Duodenal mucosa (tissue), 2 donors: Measurements from ENCODE around the gene GBE1.
"Not testable (repeated sequence)": the region's sequence is repeated elsewhere in the genome, so short reads cannot be mapped to it uniquely, and the experiment has no call there.

Source experiments
- H3K27ac ChIP-seq: one replicate; pipeline ENCODE4 v1.7.0; 2013; ENCODE audit warnings: low read depth, low read length
- H3K27me3 ChIP-seq, 2 donors: one replicate each; pipeline ENCODE4 v1.7.0; 2013; ENCODE audit warnings: low read length in 2 of 2, control low read depth in 1 of 2; ENCODE audit not compliant: insufficient read depth in 2 of 2, control insufficient read depth in 1 of 2
- H3K36me3 ChIP-seq, 2 donors: one replicate each; pipeline ENCODE4 v1.7.0; 2013; ENCODE audit warnings: low read length in 2 of 2, control low read depth in 1 of 2; ENCODE audit not compliant: insufficient read depth in 2 of 2, control insufficient read depth in 1 of 2
- H3K4me1 ChIP-seq, 2 donors: one replicate each; pipeline ENCODE4 v1.7.0; 2013; ENCODE audit warnings: low read length in 2 of 2, control low read depth in 1 of 2; ENCODE audit not compliant: insufficient read depth in 2 of 2, control insufficient read depth in 1 of 2
- H3K4me3 ChIP-seq, 2 donors: one replicate each; pipeline ENCODE4 v1.7.0; 2013; ENCODE audit warnings: low read length in 2 of 2, low read depth in 1 of 2
- H3K9ac ChIP-seq, 2 donors: one replicate each; pipeline ENCODE4 v1.7.0; 2013; ENCODE audit warnings: low read length in 2 of 2, low read depth in 1 of 2
- H3K9me3 ChIP-seq, 2 donors: one replicate each; pipeline ENCODE4 v1.7.0; 2013; ENCODE audit warnings: low read length in 2 of 2, control low read depth in 1 of 2; ENCODE audit not compliant: control insufficient read depth in 1 of 2

Gene GBE1

DNA sequence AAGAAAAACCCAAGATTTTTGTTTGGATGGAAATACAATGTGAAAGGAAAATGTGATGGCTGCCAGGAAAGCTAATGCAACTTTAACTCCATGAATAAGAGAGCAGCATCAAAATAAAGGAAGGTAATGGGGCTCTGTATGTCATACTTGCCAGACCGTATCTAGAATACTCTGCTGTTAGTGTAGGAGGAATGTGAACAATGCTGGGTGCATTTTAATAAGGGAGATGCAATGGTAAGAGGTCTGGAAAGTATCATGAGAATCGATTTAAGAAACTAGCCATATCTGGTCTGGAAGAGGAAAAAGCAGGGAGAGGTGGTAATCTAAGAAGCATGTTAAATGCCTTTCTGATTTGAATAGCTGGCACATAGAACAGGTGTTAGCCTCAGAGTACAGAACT, 239.6 kb downstream of the GBE1 start:
- no peak overlapping the region for H3K4me3 ChIP-seq
- H3K9me3 ChIP-seq = no peaks in the 10 kb centered on the region
- H3K9ac ChIP-seq = no peak overlapping the region
- no peak overlapping the region for H3K27ac ChIP-seq
- H3K4me1 ChIP-seq = no peaks in the 10 kb centered on the region
- no peaks in the 10 kb centered on the region for H3K27me3 ChIP-seq
- H3K36me3 ChIP-seq = no peaks in the 10 kb centered on the region

DNA sequence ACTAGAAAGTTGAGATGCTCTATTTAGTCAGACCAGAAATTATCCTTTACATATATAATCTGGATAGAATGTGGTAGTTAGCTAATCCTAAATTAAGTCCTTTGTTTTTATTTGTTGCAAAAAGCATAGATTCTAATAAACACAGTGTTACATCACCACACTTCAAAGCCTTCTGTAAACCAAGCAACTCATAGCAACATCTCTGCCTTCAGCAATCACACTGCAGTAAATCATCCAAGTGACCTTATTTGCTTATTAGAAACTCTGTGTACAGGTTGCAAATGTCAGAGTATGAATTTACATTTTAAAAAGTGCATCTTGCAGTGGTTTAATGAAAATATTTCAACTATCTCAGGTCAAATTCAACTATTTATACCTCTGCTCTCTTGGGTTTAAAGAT, 242.5 kb downstream of the GBE1 start:
- H3K27ac ChIP-seq = no peak overlapping the region
- no peaks in the 10 kb centered on the region for H3K27me3 ChIP-seq
- no peaks in the 10 kb centered on the region for H3K9me3 ChIP-seq
- no peak overlapping the region for H3K4me3 ChIP-seq
- H3K4me1 ChIP-seq = no peaks in the 10 kb centered on the region
- no peak overlapping the region for H3K9ac ChIP-seq
- H3K36me3 ChIP-seq = no peaks in the 10 kb centered on the region

DNA sequence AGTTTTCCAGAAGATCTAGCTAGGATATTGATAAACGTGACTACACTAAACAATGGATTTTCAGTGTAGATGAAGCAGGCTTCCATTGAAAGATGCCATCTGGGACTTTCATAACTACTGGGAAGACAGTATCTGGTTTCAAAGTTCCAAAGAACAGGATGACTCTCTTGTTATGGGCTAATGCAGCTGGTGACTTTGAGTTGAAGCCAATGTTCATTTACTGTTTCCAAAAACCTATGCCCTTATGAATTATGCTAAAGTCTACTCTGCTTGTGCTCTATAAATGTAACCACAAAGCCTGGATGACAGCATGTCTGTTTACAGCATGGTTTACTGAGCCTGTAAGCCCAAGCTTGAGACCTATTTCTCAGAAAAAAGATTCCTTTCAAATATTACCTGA, 245.4 kb downstream of the GBE1 start:
- no peak overlapping the region for H3K9ac ChIP-seq
- no peaks in the 10 kb centered on the region for H3K36me3 ChIP-seq
- no peaks in the 10 kb centered on the region for H3K4me1 ChIP-seq
- no peak overlapping the region for H3K27ac ChIP-seq
- H3K4me3 ChIP-seq = no peak overlapping the region
- no peaks in the 10 kb centered on the region for H3K9me3 ChIP-seq
- H3K27me3 ChIP-seq = no peaks in the 10 kb centered on the region

DNA sequence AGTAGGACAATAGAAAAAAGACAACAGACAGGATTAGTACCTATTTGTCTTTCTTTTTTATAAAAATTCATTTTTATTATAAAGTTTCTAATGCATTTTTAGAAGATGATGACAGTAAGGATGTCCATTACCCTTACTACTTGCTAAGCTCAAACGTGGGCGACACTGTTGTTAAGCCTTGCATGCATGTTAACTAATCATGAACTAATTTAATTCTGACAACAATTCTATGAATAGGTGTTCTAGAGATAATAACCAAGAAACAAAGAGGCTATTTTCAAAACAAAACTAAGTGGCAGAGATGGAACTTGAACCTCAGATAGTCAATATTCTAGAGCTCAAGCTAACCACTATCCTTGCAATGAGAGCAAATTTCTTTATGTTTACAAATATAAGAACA, 247.9 kb downstream of the GBE1 start:
- no peaks in the 10 kb centered on the region for H3K4me1 ChIP-seq
- H3K36me3 ChIP-seq = no peaks in the 10 kb centered on the region
- H3K27me3 ChIP-seq = no peaks in the 10 kb centered on the region
- no peak overlapping the region for H3K27ac ChIP-seq
- no peak overlapping the region for H3K4me3 ChIP-seq
- H3K9me3 ChIP-seq = no peaks in the 10 kb centered on the region
- H3K9ac ChIP-seq = no peak overlapping the region

DNA sequence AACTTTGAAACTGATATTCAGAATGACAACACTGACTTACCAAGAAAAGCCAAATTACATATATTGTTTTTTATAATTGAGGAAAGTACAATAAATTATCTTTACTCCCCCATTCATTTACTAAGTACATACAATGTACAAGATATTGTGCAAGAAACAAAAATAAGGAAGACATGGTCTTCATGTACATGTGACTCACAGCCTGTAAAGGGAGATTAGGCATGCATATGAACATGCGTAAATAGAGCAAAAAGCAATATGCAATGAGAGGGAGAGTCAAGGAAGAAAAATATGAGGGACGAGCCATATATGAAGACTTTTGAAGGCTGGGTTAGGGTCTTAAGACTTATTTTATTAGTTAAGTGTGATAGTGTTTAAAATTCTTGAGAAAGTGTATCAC, 258.4 kb downstream of the GBE1 start:
- Histone ChIP-seq H3K9me3 (no peaks in the 10 kb centered on the region), H3K4me3 (no peak overlapping the region), H3K27me3 (no peaks in the 10 kb centered on the region), H3K9ac (no peak overlapping the region), H3K4me1 (no peaks in the 10 kb centered on the region), H3K27ac (no peak overlapping the region), H3K36me3 (no peaks in the 10 kb centered on the region)

DNA sequence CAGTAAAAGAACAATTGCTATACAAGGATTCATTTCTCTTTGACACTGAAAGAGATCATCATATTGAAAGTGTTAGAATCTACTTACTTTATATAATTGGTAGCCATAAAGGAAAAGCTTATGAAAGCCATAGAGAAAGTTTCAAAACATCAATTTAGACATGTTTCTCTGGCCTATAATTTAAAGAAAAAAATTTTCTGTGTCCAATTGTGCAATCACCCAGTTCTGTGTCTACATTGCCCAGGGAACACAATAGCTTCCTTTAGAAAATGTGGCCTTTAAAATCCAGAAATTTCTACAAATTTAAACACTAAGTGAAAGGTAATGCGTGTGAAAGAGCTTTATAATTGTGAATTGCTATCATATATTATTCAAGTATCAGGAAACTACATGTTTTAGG, 259.2 kb downstream of the GBE1 start:
- H3K27ac ChIP-seq = no peak overlapping the region
- no peaks in the 10 kb centered on the region for H3K36me3 ChIP-seq
- H3K27me3 ChIP-seq = no peaks in the 10 kb centered on the region
- H3K4me1 ChIP-seq = no peaks in the 10 kb centered on the region
- no peak overlapping the region for H3K4me3 ChIP-seq
- no peaks in the 10 kb centered on the region for H3K9me3 ChIP-seq
- no peak overlapping the region for H3K9ac ChIP-seq

DNA sequence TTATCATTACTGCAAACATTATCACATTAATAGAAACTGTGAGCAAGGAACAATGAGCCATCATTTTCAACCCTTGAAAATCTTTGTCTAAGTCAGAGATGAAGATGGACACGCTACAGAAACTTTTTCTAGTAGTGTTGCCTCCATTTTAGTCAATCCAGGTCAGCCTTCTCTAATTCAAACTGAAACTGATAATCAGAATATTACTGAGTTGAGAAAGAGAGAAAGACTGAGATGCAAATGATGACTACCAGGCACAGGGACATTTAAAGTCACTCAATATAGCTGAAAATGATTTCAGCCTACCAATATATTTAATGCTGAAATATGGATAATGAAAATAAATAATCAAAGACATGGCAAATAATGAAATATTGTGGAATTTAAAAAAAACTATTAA, 261.4 kb downstream of the GBE1 start:
- no peaks in the 10 kb centered on the region for H3K27me3 ChIP-seq
- H3K9me3 ChIP-seq = no peaks in the 10 kb centered on the region
- no peak overlapping the region for H3K4me3 ChIP-seq
- no peaks in the 10 kb centered on the region for H3K36me3 ChIP-seq
- no peaks in the 10 kb centered on the region for H3K4me1 ChIP-seq
- no peak overlapping the region for H3K27ac ChIP-seq
- H3K9ac ChIP-seq = no peak overlapping the region

DNA sequence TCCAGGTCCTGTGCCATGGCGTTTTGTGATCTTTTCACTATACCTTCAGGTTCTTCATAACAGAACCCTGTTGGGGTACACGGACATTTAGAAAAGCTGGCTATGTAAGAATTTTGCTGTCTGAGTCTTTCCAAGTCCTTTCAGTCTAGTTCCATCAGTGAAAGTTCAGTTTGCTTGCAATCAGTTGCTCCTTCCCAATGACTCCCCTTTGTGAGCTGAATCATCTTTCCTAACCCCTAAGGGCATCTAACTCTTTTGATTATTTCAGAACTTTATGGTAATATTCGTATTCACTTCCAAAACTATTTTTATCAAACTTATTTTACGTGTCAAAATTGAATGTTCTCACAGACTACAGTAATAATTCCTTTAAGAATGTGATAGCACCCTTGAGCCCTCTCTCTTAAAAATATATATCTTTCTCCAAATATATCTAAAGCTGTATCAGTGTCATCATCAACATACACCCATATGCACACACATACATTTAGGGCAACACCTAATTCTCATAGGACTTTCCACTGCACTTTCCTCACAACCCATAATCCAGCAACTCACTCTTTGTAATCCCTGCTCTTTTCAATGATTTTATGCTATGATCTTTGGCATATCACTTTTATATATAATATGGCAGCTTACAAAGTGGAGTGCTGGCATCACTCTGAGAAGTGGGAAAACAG, 263.7 kb downstream of the GBE1 start:
- Histone ChIP-seq H3K9ac (no peak overlapping the region), H3K36me3 (no peaks in the 10 kb centered on the region), H3K9me3 (no peaks in the 10 kb centered on the region), H3K4me3 (no peak overlapping the region), H3K27me3 (no peaks in the 10 kb centered on the region), H3K4me1 (no peaks in the 10 kb centered on the region), H3K27ac (no peak overlapping the region)

DNA sequence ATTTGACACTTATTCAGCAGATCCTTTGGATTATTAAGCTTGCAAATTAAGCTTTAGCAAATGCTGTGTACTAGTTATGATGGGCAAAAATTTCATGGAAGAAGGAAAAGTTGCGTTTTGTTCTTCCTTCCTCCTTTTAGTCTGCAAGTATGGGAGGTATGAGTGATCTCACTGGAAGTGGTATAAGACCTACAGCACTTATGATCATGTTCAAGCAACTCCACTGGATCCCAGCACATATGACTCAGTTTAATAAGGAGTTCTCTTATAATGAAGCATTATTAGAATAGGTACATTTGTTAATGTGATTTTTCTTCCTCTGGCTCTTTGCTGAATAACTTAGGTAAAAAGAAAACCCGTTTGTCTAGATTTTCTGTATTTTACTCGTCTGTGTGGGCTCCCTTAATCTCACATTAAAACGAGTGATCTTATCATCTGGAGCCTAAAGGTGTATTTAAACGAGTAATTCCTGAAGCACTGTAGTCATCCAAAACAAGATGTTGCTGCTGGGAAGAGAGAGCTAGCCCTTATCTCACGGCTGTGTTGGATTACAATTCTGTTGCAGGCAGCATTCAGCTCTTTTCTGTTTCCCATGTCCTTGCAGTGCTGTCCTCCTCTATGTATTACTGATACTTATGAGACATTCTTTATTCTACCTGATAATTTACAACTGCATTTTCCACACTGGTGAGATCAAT, 264.9 kb downstream of the GBE1 start:
- no peak overlapping the region for H3K9ac ChIP-seq
- no peaks in the 10 kb centered on the region for H3K36me3 ChIP-seq
- no peaks in the 10 kb centered on the region for H3K27me3 ChIP-seq
- H3K4me1 ChIP-seq = no peaks in the 10 kb centered on the region
- H3K27ac ChIP-seq = no peak overlapping the region
- no peak overlapping the region for H3K4me3 ChIP-seq
- H3K9me3 ChIP-seq = no peaks in the 10 kb centered on the region

DNA sequence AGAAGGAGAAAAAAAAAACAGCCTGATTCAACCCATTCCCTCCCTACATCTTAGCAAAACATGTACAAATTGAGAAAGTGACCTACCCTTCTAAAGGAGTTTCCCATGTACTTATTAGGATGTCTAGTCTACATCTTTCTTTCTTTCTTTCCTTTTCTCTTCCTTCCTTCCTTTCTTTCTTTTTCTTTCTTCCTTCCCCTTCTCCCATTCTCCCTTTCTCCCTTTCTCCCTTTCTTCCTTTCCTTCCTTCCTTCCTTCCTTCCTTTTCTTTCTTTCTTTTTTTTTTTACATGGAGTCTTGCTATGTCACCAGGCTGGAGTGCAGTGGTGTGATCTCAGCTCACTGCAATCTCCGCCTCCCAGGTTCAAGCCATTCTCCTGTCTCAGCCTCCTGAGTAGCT, 269.0 kb downstream of the GBE1 start:
- H3K4me1 ChIP-seq, H3K27ac ChIP-seq, H3K9me3 ChIP-seq, H3K4me3 ChIP-seq, H3K36me3 ChIP-seq, H3K9ac ChIP-seq, H3K27me3 ChIP-seq: not testable (repeated sequence)
